Endometrial microvascular endothelial cells (primary cell): ENCODE results near the gene CENPP. TPM values are rescaled to one million over a fixed set of nuclear protein-coding genes. Genes with fewer than 3 reads are reported as not detected.
"Not testable (repeated sequence)": the region's sequence is repeated elsewhere in the genome, so short reads cannot be mapped to it uniquely, and the experiment has no call there.

Experiments
- in situ Hi-C: cut with HindIII; loops from 2 replicates; pipeline ENCODE4 v1.10.0; 2017; ENCODE audit warnings: low sequenced_read_pairs, low pct_unique_long_range_greater_than_20kb; ENCODE audit errors: inconsistent ontology term
- total RNA-seq: library from RNA; depleted of rRNA; stranded (reverse); fragments of >200 nt; gene quantifications from one replicate; pipeline ENCODE4 v1.2.3, GENCODE V29; 2015; ENCODE audit errors: inconsistent ontology term

Gene CENPP
- total RNA-seq, 1 donor from 2014 or later = 3.6 TPM

GRCh38 chr9:92550765-92551164 lies 225.0 kb downstream of the CENPP start:
- in situ Hi-C loops = no loop called here

GRCh38 chr9:92558612-92559374 lies 233.0 kb downstream of the CENPP start:
- in situ Hi-C loops = no loop called here

- in situ Hi-C loops = no loop called here
These were observed 235.9 kb downstream of the CENPP start for GRCh38 chr9:92561374-92562330.

GRCh38 chr9:92562461-92562967 lies 236.8 kb downstream of the CENPP start:
- in situ Hi-C loops = no loop called here

GRCh38 chr9:92563116-92564100 lies 237.7 kb downstream of the CENPP start:
- in situ Hi-C loops = no loop called here

- in situ Hi-C loops = no loop called here
These were observed 238.8 kb downstream of the CENPP start for GRCh38 chr9:92564504-92564903.

- in situ Hi-C loops = no loop called here
These were observed 239.2 kb downstream of the CENPP start for GRCh38 chr9:92564982-92565381.

GRCh38 chr9:92571871-92572270 lies 246.1 kb downstream of the CENPP start:
- in situ Hi-C loops = not testable (repeated sequence)

GRCh38 chr9:92573612-92574011 lies 247.9 kb downstream of the CENPP start:
- in situ Hi-C loops = not testable (repeated sequence)

GRCh38 chr9:92576175-92576574 lies 250.4 kb downstream of the CENPP start:
- in situ Hi-C loops = no loop called here

- in situ Hi-C loops = no loop called here
These were observed 264.2 kb downstream of the CENPP start for GRCh38 chr9:92589923-92590322.

- in situ Hi-C loops = no loop called here
These were observed 264.6 kb downstream of the CENPP start for GRCh38 chr9:92590377-92590776.

GRCh38 chr9:92592537-92592936 lies 266.8 kb downstream of the CENPP start:
- in situ Hi-C loops = no loop called here

- in situ Hi-C loops = no loop called here
These were observed 267.5 kb downstream of the CENPP start for GRCh38 chr9:92592946-92593861.

- in situ Hi-C loops = not testable (repeated sequence)
These were observed 269.3 kb downstream of the CENPP start for GRCh38 chr9:92595075-92595474.

GRCh38 chr9:92595930-92596329 lies 270.2 kb downstream of the CENPP start:
- in situ Hi-C loops = no loop called here

- in situ Hi-C loops = no loop called here
These were observed 272.6 kb downstream of the CENPP start for GRCh38 chr9:92598382-92598781.
